ENCODE data around the gene UVRAG.

UVRAG gene

DNA sequence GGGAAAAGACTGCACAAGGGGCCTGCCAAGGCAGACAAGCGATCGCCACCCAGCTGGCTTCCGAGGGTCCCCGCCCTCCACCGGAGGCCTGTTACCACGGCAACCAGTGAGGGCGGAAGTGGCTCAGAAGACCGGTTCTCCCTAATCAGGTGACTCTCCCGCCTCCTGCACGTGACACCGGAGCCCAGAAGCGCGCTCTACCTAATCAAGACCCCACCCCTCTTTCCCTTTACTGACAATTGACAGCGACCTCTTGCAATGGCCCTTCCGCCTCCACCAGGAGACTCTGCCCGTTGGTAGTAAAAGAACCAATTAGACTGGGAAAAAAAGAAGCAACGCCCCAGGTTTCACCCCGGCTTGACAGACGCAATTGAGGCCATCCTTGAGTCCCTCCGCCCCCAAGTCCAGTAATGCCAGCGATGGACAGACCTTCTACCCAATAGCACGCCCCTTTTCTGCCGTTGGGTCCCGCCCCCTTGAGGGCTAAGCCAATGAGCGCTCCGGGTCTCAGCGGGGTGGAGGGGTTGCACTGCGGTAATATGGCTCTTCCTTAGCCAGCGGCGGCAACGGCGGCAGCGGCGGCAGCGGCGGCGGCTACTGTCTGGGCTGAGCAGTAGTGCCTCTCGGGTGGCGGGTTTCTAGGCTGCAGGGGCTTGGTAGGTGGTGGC is at the start of gene UVRAG:
UVRAG (plus strand) TSS at position 534 of the 668 bp plus-strand sequence. CDS start 198 bp downstream, outside the sequence.
- peak; percentile 100 for DNase-seq

DNA sequence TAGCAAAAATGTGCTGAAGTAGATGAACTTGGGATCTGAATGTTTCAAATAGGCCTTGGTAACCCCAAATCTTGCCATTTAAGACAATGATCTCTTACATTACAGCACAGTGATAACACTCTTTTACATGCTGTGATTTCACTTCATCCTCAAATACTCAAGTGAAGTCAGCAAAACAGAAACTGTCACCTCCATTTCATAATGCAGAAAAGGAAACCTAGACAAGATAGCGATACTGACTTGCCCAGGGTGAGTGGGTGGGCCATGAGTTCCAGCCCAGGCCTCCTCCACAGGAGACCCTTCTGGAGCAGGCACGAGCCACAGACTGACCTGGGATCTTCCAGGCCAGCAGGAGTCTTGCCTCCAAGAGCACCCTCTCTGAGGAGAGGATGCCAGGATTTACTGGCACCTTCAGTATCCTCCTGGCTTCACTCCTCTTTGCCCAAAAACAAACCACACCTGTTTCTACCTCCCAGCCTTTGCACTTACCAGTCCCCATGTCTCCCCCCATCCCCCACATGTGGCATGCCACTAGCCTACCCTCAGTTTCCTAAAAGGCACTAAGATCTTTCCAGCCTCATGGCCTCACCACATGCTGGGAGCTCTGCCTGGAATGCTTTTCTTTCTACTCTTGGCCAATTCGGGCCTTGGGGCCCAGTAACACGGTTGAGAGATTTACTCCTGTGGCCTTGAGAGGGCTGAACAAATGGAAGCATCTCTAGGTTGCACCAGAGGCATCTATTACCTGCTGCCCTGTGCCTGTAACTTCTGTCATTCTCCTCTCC is 48.4 kb upstream of the UVRAG start:
- no peak for DNase-seq

DNA sequence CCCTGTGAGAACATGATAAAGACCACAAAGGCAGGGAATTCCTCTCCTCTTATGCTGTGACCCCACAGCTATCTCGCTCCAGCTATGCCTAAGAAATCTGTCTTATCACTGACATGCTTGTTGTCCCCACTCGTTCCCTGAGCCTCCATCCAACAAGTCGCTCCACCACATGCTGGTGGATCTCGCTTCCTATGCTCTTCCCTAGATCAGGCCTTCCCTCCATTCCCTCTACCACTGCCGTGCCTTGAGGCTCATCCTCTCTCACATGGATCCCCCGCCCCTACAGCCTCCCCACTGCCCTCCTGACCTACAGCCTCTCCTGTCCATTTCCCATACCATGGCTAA is 47.8 kb upstream of the UVRAG start:
- no peak for DNase-seq

DNA sequence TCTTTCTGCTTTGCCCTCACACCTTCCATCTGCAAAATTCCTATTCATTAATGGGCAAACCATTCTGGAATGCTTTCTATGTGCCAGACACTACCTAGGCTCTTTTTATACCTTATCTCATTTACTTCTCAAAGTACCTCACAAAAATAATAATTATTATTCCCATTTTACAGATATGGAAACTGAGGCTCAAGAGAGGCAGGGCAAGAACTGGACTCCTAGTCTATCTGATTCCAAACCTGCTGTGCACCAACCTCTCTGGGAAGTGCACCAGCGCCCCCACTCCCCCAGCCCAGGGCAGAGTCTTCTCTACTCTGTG is 47.3 kb upstream of the UVRAG start:
- no peak for DNase-seq

DNA sequence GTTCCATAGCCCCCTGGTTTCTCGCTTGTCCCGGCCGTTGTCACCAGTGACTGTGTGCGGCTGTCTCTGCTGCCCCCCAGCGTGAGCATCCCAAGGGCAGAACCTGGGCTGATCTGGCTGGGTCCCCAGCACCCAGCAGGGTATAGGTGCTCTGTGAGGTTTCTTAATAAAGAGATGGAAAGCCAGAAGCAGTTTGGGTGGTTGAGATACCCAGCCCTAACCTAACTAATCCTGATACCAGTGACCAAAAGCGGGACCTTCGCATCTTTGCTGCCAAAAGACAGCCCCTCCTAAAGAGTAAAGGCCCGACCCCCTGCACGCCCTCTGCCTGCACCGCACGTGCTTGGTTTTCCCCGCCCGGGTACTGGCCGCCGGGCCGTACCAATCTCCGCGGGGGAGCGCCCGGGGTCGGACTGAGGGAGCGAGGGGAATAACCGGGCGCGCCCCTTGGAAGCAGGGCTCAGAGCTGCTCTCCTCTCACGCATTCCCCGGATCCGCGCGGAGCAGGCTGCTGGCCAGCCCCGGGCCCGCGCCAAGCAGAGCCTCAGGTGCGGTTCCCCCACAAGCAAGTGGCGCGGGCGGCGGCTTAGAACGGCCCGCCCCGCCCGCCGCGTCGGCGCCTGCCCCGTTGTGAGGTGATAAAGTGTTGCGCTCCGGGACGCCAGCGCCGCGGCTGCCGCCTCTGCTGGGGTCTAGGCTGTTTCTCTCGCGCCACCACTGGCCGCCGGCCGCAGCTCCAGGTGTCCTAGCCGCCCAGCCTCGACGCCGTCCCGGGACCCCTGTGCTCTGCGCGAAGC is 46.7 kb upstream of the UVRAG start, which contains the start of gene DGAT2:
DGAT2 (plus strand) TSS at position 667 of the 797 bp plus-strand sequence. CDS start 214 bp downstream, outside the sequence.
- peak; percentile 46 for DNase-seq

DNA sequence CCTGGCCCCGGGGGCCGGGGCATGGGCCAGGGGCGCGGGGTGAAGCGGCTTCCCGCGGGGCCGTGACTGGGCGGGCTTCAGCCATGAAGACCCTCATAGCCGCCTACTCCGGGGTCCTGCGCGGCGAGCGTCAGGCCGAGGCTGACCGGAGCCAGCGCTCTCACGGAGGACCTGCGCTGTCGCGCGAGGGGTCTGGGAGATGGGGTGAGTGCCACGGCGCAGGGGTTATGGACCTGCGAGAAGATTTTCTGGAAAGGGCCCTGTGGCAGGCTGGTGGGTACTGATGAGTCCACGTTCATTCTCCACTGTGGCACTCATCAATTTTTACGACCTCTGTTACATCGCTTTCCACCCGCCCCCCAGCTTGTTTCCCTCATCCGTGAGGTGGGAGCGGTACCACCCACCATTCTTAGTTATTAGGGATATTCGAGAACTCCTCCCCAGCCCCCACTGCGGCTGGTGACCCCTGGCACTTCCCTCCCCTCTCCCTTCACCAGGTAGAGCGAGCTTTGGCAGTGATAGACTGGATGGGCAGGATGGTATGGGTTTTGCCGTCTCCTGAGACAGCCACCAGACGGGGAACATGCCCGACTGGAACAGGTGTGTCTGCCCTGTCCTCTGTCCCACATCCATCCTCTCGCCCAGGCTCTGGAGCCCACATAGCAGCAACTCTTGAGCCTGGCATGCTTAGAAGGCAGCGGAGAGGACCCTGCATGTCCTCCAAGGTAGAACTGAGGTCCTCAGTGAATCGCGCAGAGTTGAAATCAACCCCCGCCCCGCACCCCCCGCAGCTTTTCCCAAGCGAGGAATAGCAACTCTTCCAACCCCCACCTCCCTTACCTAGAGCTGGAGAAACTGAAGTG is 45.9 kb upstream of the UVRAG start:
- DNase-seq, result no peak

DNA sequence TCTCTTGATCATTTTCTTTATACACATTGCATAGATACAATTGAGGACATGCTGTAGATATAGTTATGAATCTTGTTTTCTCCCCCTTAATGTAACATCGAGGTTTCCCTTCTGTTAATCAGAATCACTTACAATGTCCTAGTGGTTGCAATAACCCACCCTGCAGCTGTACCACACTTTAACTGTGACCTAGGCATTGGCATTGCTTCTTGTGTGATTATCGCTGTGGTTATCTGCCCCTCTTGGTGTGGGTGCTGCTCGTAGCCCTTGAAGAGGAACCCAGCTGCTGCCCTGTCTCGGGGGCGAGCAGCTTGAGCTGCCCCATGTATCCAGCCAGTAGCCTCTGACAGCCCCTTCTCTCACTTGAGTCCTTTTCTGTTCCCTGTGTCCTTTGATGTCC is 44.9 kb upstream of the UVRAG start:
- DNase-seq, result no peak

DNA sequence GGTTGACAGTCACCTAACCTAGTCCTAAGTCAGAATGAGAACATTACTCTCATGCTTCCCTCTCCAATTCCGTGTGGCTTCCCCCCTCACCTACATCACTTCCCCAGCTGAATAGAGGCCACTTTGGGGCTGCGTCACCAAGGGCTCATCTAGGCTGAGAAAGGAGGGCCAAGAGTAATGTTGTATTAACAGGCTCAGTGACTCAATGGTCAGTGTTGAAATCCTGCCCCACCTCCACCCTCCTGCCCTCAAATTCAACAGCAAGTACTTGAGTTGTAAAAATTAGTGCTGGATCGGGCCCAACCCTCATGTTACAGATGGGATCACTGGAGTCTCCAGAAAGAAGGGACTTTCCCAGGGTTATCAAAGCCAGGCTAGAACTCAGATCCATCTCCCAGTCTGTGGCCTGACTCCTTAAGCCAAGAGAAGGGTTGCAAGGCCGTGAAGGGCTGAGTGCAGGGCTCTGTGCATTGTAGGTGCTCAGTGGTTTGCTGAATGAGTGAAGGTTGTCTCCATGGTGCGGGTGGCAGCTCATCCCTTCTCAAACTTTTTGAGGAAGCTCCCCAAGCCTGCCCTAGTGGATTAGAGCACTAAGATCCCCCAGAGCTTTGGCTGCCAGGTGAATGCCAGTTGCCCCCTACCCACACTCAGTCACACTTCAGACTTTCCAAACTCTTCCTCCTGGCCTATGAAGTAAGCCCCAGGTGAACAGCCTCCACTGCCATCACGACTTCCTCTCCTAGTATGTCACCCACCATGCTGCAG is 43.2 kb upstream of the UVRAG start:
- DNase-seq, result no peak

DNA sequence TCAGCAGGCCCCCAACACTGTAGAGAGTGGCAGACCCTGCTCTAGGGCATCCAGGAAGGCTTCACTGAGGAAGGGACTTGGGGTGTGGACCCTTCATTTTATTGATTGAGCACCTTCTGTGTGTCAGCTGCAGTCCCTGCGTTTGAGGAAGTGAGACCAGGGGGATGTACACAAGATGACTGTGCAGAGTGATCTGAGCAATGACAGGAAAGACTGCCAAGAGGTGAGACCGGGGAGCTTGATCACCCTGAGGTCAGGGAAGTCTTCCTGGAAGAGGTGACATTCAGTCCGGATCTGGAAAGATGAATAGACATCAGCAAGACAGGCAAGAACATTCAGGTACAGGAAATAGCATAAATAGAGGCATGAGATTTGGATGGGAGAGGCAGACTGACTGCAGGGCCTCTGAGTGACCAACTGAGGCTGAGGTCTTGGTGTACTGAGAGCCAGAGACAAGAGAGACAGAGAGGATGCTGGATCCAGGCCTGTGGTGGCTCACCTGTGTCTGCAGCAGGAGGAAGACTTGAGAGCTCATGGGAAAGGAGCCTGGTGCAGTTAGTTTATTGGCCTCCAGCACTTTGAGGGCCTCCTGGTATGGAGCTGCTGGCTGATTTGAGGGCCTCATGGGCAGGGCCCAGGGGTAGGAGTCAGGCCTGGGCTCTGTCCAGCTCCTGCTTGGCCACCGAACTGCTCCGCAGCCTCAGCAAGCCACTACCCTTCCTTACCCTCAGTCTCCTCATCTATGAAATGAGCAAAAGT is 41.2 kb upstream of the UVRAG start:
- DNase-seq, result no peak

DNA sequence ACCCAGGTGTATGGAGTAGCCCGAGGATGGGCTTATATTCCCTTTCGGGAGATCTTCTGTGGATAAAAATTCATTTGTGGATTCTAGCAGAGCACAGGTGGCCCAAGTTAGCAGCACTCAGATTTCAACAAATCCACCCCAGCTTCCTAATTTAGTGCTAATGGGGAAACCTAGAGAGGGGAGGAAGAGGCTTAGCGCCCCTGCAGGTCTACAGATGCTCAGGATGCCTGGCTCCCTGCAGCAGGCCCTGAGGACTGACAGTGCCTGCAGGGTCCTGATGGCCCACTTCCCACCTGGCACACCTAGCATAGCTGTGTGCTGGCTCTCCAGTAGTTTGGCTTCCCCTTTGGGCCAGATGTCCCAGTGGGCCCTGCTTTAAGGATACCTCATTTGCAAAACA is 40.0 kb upstream of the UVRAG start:
- no peak for DNase-seq

DNA sequence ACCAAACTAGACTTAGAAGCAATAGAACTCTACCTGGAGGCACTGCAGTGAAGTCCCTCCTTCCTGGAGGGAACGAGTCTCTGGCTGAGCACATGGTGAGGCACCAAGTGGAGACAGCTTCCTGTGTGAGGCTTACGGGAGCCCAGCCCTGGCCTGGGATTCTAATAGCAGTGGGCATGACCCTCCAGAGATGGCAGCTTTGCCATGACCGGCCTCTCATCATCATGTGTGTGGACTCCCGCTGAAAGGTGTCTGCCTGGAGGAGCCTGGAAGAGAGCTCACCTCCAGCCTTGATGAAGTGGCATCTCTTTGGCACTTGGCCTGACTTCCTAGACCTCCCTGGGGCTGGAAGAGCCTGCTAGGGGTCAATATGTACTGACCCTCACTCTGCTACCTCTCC is 38.5 kb upstream of the UVRAG start:
- no peak for DNase-seq

DNA sequence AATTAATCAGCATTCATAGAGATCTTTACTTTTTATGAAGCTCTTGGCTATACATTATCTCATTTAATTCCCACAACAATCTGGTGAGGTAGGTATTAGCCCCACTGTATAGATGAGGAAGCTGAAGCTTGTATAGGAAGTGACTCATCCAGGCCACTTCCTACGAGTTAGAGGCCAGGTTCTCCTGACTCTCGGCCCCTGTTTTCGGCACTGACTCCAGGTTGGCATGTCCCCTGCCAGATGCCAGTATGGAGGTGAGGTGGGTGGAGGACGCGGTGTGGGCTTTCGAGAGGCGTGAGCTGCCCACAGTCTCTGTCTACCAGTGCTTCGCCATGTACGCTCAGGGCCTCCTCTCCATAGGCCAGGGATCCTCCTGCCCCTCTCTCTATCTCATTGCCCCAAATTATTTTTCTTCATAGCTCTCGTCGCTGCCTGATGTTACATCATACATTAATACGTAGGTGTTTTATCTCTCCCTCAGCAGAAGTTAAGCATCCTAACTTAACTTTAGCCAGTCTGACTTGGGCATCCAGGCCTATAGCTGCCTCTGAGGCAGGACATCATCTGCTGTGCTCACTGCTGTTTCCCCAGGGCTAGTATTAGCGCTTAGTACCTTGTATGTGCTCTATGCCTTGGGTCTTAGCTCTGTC is 37.4 kb upstream of the UVRAG start:
- no peak for DNase-seq

DNA sequence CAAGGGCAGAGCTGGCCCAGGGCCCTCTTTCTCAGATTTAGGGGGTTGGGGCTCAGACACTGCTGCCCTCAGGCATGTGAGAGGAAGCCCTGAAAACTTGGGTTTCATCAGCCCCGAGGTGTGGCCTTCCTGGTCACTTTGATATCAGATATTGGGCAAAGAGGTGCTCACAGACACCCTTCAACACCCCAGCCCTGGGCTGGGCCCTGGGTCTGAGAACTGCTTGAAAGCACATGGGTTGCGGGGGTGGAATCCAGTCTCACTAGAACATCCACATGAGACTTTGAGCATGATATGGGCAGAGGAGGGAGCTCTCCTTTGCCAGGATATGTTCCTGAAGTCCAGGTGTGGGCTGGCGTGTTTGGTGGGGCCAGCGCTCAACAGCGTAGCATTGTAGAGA is 36.0 kb upstream of the UVRAG start:
- no peak for DNase-seq

DNA sequence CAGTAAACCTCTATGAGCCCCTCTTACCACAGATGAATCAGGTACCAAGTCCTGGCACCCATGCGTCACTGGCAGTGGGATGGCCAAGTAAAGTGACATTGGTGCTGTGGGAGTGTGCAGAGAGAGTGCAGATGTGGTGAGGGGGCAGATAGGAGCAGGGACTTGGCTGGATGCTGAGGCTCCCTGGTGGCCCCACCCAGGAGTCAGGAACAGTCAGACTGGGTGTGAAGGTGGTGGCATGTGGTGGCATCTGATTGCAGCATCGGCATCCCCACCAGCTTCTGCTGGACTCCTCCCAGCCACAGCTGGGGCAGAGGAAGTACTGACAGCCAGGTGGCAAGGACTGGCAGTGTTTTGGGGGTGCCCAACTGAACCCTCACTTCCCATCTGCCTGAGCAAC is 35.0 kb upstream of the UVRAG start:
- DNase-seq, result no peak

DNA sequence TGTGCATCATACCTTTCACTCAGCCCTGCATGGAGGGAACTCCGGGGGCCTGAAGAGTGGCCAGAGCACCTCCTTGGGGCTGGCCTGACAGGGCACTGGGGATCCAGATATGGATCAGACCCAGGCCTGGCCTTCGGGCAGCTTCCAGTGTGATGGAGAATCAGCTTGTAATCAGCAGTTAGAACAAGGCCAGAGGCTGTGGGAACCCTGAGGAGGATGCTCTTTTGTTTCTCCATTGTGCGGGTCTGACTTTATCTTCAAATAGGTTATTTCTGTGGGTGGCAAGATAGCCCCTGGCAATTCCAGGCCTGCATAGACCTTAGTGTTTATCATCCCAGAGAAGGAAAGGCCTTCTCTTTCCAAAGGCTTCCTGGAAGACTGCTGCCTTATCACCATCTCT is 34.1 kb upstream of the UVRAG start:
- no peak for DNase-seq

DNA sequence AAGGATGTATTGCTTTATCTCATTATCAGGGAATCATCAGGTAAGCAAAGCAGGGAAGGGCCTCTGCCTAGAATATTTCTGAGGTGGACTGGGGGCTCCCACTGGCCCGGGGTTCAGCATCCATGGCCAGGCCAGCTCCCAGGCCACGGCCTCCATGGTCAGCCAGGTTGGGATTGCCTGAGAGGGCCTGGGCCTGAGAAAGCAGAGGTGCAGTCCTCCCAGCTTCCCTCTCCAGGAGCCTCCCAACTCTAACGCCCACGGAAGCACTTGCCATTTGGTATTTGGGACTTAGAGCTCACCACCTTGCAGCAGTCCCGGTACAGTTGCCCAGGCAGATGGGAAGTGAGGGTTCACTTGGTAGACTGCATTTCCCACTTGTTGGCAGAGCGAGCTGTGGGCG is 33.7 kb upstream of the UVRAG start:
- no peak for DNase-seq

DNA sequence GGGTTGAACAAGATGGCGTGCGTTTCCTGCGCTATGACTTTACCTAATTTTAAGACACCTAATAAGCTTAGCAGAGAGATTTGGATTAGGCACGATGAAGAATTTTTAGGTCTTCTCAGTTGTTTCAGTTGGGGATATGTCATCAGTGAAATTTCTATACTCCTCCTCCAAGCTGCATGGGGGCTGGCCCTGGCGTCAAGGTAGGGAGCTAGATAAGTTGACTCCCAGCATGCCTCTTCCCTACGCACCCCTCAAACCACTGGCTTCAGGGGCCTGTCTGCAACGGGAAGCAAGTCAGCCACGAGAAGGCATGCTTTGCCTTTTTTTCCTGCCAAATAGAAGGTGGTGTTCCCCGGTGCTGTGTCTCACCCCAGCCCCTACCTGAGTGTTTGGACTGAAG is 33.2 kb upstream of the UVRAG start:
- DNase-seq, result no peak

DNA sequence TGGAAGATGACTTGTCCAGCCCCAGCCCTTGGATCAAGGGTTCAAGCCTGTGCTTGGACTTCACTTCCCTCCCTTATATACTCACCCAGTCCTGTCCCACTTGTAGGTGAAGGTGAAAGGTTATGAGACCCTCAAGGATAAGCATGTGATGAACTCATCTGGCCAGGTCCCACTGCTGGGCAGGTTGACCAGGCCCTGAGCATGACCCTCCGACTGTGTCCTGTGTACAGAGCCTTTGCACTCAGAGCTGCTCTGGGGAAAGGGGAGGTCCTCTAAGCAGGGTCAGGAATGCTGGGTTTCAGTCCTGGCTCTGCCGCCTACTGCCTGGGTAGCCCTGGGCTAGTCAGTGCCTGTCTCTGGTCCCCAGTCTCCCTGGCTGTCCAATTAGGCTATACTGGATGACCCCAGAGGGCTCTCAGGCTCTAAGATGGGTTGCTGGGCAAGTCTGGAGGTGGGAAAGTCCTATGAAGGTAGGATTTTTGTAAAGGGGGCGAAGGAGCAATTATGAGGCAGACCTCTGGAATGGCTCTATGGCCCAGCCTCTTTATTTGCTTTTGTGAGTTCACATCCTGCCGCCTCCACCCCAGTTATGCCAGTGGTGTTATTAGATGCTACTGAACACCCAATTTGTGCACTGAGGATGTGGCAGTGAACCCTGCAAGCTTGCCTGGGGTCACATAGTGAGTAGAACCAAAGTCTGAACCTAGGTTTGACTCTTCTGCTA is 32.3 kb upstream of the UVRAG start:
- no peak for DNase-seq

DNA sequence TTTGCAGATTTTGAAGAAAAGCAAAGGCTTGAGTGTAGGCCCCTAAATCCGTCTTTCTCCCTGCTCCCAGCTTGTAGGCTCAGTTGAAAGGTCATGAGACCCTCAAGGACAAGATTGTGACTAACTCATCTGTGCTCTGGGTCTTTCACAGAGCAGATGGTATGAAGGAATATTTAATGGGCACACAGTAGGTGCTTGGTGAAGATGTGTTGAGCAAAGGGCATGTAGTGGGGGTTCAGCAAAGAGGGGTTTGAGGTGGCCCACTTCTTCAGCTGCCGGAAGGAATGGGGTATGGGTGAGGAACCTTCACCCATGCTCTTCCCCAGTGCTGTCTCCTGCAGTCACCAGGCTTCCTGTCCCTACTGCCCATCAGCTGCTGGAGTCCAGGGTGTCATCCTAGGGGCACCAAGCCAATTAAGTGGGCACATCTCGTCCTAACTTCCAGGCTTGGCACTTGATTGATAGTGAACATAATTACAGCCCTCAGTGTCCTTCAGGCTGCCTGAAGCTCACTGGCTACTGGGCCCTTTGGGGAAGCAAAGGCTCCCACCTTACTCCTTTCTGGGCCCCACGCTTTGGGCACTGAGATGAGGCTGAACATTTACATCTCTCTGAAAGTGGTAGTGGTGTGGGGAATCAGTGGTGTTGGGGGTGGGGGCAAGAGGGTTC is 31.5 kb upstream of the UVRAG start:
- DNase-seq, result no peak

DNA sequence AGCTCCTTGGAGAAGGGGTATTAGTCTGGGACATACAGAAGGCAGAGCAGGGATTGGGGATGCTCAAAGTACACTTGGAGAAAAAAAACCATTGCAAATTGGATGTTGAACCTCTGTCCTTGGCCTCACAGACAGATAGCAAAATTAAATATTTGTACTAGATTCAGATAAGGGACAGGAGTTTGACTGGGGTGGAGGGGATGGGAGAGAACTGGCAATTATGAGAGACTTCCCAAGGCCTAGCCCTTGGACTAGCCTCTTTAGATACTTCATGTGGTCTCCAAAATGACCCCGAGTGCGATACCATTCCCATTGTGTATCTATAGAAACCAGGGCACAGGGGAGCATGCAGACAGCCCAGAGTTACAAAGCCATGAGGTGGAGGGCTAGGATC is 30.9 kb upstream of the UVRAG start:
- DNase-seq, result no peak

All from kidney glomerular epithelial cell (primary cell).